GM19455 (cell line): ENCODE data around the gene CRACR2A.

ENCODE experiments used
- ATAC-seq: cut with Tn5 transposase; IDR thresholded peaks from one replicate; pipeline ENCODE4 v1.9.1; 2021; ENCODE audit not compliant: unreplicated experiment

CRACR2A gene

GRCh38 chr12:3571323-3571722 is 181.6 kb downstream of the CRACR2A start:
- ATAC-seq: no peak

GRCh38 chr12:3568695-3569094 is 184.2 kb downstream of the CRACR2A start:
- ATAC-seq: no peak

GRCh38 chr12:3565985-3566384 is 186.9 kb downstream of the CRACR2A start:
- ATAC-seq: no peak
